ENCODE measurements around the gene PPP2R5D.

DNA sequence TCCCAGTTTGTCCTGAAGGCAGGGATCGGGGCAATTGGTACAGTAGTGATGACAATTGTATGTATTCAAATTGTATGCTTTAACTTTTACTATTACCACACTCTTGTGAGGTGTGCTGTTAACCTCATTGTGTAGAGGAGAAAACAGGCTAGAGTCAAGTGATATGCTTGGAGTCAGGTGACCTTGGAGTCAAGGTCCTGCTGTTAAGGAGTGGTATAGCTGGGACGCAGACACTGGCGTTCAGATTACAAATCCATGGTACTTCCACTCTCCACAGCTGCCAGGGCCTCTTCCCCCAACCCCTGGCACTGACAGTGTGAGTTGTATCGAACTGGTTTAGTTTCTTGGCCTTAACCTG is 44.6 kb upstream of the PPP2R5D start:
- TF ChIP-seq, protein P1, sequence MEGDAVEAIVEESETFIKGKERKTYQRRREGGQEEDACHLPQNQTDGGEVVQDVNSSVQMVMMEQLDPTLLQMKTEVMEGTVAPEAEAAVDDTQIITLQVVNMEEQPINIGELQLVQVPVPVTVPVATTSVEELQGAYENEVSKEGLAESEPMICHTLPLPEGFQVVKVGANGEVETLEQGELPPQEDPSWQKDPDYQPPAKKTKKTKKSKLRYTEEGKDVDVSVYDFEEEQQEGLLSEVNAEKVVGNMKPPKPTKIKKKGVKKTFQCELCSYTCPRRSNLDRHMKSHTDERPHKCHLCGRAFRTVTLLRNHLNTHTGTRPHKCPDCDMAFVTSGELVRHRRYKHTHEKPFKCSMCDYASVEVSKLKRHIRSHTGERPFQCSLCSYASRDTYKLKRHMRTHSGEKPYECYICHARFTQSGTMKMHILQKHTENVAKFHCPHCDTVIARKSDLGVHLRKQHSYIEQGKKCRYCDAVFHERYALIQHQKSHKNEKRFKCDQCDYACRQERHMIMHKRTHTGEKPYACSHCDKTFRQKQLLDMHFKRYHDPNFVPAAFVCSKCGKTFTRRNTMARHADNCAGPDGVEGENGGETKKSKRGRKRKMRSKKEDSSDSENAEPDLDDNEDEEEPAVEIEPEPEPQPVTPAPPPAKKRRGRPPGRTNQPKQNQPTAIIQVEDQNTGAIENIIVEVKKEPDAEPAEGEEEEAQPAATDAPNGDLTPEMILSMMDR (IDR thresholded peaks at IDR 0.05 in 4 of 5, conservative IDR thresholded peaks at IDR 0.05 in 1 of 5): no peak
- TF ChIP-seq POLR2A (IDR thresholded peaks at IDR 0.05): no peak

Data from gastrocnemius medialis (tissue), 4 donors.